ENCODE measurements around the gene KCTD17. TPM values are rescaled to one million over a fixed set of nuclear protein-coding genes. Genes with fewer than 3 reads are reported as not detected.
A peak's percentile ranks its signal among the peaks of the same experiment; 100 is the strongest.

The KCTD17 gene
- total and polyA plus RNA-seq, 2 of the 13 experiments (the other 11 are each of a cell fraction or from before 2014, with no cell fraction given) = 5.3 to 11.7 TPM

DNA sequence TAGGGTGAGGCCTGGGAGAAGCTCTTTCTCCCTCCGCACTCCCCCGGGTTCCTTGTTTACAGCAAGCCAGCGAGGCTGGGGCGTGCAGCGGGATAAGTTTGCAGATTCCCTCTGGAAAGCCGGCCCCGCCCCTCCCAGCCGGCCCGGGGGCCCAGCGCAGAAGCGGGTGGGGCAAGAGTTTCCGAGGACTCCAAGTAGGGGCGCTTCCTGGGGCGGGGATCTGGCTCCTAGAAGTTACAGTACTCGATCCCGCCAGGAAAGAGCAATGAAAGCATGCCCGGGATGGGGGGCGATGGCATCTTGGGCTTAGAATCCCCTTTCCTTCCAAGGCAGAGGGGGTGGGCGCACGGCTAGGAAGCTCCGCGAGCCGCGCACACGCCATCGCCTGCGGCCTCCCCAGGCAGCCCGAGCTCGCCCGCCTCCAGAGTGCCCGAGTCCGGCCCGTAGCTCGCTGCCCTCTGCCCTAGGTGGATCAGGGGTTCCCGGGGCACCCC, 32.7 kb upstream of the KCTD17 start (continued):
- TF ChIP-seq, protein P1, sequence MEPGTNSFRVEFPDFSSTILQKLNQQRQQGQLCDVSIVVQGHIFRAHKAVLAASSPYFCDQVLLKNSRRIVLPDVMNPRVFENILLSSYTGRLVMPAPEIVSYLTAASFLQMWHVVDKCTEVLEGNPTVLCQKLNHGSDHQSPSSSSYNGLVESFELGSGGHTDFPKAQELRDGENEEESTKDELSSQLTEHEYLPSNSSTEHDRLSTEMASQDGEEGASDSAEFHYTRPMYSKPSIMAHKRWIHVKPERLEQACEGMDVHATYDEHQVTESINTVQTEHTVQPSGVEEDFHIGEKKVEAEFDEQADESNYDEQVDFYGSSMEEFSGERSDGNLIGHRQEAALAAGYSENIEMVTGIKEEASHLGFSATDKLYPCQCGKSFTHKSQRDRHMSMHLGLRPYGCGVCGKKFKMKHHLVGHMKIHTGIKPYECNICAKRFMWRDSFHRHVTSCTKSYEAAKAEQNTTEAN (CRISPR knock-in tag; conservative IDR thresholded peaks at IDR 0.05) = peak; percentile 22; the same call in 1 of the 2 replicates
- peak; percentile 0; the same call in 1 of the 2 replicates for TF ChIP-seq POLR2G (IDR thresholded peaks at IDR 0.05; ENCODE audit: low read depth, low read length)

DNA sequence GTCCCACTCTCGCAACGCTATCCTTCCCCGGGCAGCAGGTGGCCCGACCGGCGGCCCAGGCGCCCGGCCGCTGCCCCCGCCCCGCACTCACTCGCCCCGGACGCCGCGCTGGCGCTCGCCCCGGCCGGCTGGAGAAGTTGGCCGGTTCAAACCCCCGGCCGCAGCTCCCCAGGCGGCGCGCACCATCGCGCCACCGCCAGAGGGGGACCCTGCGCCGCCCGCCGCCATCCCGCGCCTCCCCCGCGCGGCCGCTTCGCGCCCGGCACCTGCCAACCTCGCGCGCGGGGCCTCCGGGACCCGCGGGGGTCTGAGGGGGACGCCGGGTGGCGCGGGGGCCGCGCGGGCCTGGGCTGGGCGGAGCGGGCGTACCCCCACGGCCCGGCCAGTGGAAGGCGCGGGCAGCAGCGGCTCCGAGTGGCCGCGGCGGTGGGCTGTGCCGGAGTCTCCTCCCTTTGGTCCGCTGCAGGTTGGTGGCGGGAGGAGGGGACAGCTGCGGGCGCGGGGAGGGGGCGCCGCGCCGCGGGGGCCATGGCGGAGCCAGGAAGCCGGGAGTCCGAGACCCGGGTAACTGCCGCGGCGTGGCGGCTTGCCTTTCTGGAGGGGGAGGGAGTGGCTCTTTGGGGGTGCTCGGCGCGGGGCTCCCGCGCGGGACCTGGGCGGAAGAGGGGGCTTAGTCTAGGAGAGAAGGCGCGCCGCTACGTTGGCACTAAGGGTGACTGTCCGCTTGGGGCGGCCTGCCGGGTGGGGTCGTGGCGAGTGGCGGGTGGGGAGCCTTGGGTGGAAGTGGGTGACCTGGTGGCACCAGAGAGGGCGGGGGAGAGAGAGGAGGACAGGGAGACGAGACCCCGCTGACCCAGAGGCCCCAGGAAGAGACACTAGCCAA, 32.0 kb upstream of the KCTD17 start, which contains the start of the genes MPST and TST:
Gene MPST (plus strand): TSS at position 434 of the 883 bp plus-strand sequence. CDS start 95 bp downstream, at position 529.
Gene TST (minus strand): TSS at position 139 of the 883 bp plus-strand sequence. CDS start 715 bp downstream, outside the sequence.
- in situ Hi-C loops (cut with HindIII; ENCODE audit: extremely low pct_ligation_motif_present, low pct_unique_long_range_greater_than_20kb) (no loop called here), intact Hi-C loops (cut with micrococcal nuclease; ENCODE audit: unreplicated experiment) (loop anchor here (5.0 kb wide), 1 partner anchor 32 kb away; no protein-coding TSS in a partner anchor)
- ATAC-seq = peak; percentile 74
- CTCF ChIA-PET (ENCODE audit: low intra/inter-chr PET ratio, low total read pairs) = interaction anchor here (0.8 to 1.8 kb wide), 2 partner anchors 15 to 25 kb away, joined by 3 to 7 read pairs; no protein-coding TSS in a partner anchor
- no peak for FAIRE-seq
- Histone ChIP-seq H3K79me2 (ENCODE audit: insufficient read depth, low read length) (peaks cover 66% of the 10 kb centered on the region), H3K4me1 (ENCODE audit: insufficient read depth, low read length) (peaks cover 79% of the 10 kb centered on the region), H3K27ac (ENCODE audit: extremely low read length, insufficient read depth, low read length) (peak within 1 kb of the TSS; percentile 88), H3K9ac (ENCODE audit: insufficient read depth, low read depth, low read length) (peak within 1 kb of the TSS; percentile 95), H4K20me1 (ENCODE audit: insufficient read depth, low read length) (peaks cover 25% of the 10 kb centered on the region), H3K4me2 (ENCODE audit: low read depth, low read length) (peak within 1 kb of the TSS; percentile 91), H3K27me3 (ENCODE audit: control insufficient read depth in 1 of 2, insufficient read depth in 2 of 2, low read length in 2 of 2) (no peaks in the 10 kb centered on the region; a peak in 1 of 5 replicates), H3K4me3 (replicated peaks in 1 of 3; ENCODE audit: insufficient read depth in 1 of 3, low read depth in 2 of 3, low read length in 3 of 3) (peak within 1 kb of the TSS; percentile 86 to 94 (median 92)), H2AFZ (ENCODE audit: low read length) (no peak within 1 kb of the TSS), H3K36me3 (replicated peaks in 1 of 2; ENCODE audit: control insufficient read depth in 1 of 2, insufficient read depth in 2 of 2, low read length in 2 of 2) (peaks cover 5 to 17% of the 10 kb centered on the region in 2 experiments), H3K9me3 (ENCODE audit: low read length) (no peaks in the 10 kb centered on the region)
- peak; percentile 62 for DNase-seq (ENCODE audit: low spot score)
- POLR2A ChIA-PET = interaction anchor here (0.8 to 11.6 kb wide), 10 partner anchors 9 to 180 kb away, joined by 3 to 383 read pairs (median 4); partner anchors contain the start of gene KCTD17
- no TSS peak for BruUV-seq (replicated peaks)
- 5% methylated on average over 4 of the region's 107 CpGs for WGBS (ENCODE audit: low lambda C conversion rate)
- TF ChIP-seq LCORL (IDR thresholded peaks at IDR 0.05) (no peak), LCORL (CRISPR knock-in tag; IDR thresholded peaks at IDR 0.05) (peak; percentile 40; the same call in 1 of the 2 replicates), KDM6A (CRISPR knock-in tag; IDR thresholded peaks at IDR 0.05; ENCODE audit: low read depth) (no peak), ZNF256 (CRISPR knock-in tag; conservative IDR thresholded peaks at IDR 0.05) (no peak), FOXA3 (CRISPR knock-in tag; IDR thresholded peaks at IDR 0.05) (no peak), NFKB2 (CRISPR knock-in tag; IDR thresholded peaks at IDR 0.05; ENCODE audit: borderline replicate concordance) (0 out of 2 replicates have a peak, but pooled peaks have one; percentile 47), SMYD3 (CRISPR knock-in tag; IDR thresholded peaks at IDR 0.05) (no peak)
- TF ChIP-seq, protein P2, sequence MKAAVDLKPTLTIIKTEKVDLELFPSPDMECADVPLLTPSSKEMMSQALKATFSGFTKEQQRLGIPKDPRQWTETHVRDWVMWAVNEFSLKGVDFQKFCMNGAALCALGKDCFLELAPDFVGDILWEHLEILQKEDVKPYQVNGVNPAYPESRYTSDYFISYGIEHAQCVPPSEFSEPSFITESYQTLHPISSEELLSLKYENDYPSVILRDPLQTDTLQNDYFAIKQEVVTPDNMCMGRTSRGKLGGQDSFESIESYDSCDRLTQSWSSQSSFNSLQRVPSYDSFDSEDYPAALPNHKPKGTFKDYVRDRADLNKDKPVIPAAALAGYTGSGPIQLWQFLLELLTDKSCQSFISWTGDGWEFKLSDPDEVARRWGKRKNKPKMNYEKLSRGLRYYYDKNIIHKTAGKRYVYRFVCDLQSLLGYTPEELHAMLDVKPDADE (CRISPR knock-in tag; IDR thresholded peaks at IDR 0.05) = no peak
- TF ChIP-seq, protein P3, sequence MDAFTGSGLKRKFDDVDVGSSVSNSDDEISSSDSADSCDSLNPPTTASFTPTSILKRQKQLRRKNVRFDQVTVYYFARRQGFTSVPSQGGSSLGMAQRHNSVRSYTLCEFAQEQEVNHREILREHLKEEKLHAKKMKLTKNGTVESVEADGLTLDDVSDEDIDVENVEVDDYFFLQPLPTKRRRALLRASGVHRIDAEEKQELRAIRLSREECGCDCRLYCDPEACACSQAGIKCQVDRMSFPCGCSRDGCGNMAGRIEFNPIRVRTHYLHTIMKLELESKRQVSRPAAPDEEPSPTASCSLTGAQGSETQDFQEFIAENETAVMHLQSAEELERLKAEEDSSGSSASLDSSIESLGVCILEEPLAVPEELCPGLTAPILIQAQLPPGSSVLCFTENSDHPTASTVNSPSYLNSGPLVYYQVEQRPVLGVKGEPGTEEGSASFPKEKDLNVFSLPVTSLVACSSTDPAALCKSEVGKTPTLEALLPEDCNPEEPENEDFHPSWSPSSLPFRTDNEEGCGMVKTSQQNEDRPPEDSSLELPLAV (CRISPR knock-in tag; conservative IDR thresholded peaks at IDR 0.05; ENCODE audit: low read depth) = peak; percentile 20; the same call in 1 of the 2 replicates
- TF ChIP-seq, protein P4, sequence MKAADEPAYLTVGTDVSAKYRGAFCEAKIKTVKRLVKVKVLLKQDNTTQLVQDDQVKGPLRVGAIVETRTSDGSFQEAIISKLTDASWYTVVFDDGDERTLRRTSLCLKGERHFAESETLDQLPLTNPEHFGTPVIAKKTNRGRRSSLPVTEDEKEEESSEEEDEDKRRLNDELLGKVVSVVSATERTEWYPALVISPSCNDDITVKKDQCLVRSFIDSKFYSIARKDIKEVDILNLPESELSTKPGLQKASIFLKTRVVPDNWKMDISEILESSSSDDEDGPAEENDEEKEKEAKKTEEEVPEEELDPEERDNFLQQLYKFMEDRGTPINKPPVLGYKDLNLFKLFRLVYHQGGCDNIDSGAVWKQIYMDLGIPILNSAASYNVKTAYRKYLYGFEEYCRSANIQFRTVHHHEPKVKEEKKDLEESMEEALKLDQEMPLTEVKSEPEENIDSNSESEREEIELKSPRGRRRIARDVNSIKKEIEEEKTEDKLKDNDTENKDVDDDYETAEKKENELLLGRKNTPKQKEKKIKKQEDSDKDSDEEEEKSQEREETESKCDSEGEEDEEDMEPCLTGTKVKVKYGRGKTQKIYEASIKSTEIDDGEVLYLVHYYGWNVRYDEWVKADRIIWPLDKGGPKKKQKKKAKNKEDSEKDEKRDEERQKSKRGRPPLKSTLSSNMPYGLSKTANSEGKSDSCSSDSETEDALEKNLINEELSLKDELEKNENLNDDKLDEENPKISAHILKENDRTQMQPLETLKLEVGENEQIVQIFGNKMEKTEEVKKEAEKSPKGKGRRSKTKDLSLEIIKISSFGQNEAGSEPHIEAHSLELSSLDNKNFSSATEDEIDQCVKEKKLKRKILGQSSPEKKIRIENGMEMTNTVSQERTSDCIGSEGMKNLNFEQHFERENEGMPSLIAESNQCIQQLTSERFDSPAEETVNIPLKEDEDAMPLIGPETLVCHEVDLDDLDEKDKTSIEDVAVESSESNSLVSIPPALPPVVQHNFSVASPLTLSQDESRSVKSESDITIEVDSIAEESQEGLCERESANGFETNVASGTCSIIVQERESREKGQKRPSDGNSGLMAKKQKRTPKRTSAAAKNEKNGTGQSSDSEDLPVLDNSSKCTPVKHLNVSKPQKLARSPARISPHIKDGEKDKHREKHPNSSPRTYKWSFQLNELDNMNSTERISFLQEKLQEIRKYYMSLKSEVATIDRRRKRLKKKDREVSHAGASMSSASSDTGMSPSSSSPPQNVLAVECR (CRISPR knock-in tag; IDR thresholded peaks at IDR 0.05; ENCODE audit: borderline replicate concordance) = peak; percentile 21; the same call in 1 of the 2 replicates
